PFSK-1 (cell line): ENCODE results near the gene KCNQ5.

Source experiments
- FOXP2 ChIP-seq: optimal IDR thresholded peaks from 2 replicates; pipeline ENCODE3; 2011; ENCODE audit warnings: borderline replicate concordance, control low read depth, inconsistent platforms; ENCODE audit not compliant: insufficient read depth; ENCODE audit errors: extremely low read length, extremely low read depth
- POLR2AphosphoS5 ChIP-seq: IDR thresholded peaks from 2 replicates; pipeline ENCODE4 v1.6.1; 2012; ENCODE audit warnings: low read depth, mild to moderate bottlenecking, control low read depth, low read length, moderate library complexity
- SIN3A ChIP-seq: IDR thresholded peaks from 2 replicates; pipeline ENCODE4 v1.6.1; 2012; ENCODE audit warnings: mild to moderate bottlenecking, low read length, moderate library complexity, borderline replicate concordance; ENCODE audit not compliant: insufficient read depth
- TAF1 ChIP-seq: IDR thresholded peaks from 2 replicates; pipeline ENCODE4 v1.6.1; 2012; ENCODE audit warnings: low read length, control low read depth, borderline replicate concordance; ENCODE audit not compliant: insufficient read depth
- TF ChIP-seq, protein P1 (sequence below), 2 experiments: IDR thresholded peaks; 2 replicates each; pipeline versions ENCODE4 v1.6.1 to v1.8.0; 2011 to 2012; ENCODE audit warnings: low read depth in 2 of 2, low read length in 2 of 2, control low read depth in 1 of 2, inconsistent platforms in 1 of 2, mild to moderate bottlenecking in 1 of 2, moderate library complexity in 1 of 2; ENCODE audit not compliant: insufficient read depth in 1 of 2

The KCNQ5 gene

GRCh38 chr6:73027691-73028090 lies 405.8 kb downstream of the KCNQ5 start:
- TF ChIP-seq POLR2AphosphoS5 (no peak), SIN3A (no peak), FOXP2 (no peak), TAF1 (no peak)
- TF ChIP-seq, protein P1, sequence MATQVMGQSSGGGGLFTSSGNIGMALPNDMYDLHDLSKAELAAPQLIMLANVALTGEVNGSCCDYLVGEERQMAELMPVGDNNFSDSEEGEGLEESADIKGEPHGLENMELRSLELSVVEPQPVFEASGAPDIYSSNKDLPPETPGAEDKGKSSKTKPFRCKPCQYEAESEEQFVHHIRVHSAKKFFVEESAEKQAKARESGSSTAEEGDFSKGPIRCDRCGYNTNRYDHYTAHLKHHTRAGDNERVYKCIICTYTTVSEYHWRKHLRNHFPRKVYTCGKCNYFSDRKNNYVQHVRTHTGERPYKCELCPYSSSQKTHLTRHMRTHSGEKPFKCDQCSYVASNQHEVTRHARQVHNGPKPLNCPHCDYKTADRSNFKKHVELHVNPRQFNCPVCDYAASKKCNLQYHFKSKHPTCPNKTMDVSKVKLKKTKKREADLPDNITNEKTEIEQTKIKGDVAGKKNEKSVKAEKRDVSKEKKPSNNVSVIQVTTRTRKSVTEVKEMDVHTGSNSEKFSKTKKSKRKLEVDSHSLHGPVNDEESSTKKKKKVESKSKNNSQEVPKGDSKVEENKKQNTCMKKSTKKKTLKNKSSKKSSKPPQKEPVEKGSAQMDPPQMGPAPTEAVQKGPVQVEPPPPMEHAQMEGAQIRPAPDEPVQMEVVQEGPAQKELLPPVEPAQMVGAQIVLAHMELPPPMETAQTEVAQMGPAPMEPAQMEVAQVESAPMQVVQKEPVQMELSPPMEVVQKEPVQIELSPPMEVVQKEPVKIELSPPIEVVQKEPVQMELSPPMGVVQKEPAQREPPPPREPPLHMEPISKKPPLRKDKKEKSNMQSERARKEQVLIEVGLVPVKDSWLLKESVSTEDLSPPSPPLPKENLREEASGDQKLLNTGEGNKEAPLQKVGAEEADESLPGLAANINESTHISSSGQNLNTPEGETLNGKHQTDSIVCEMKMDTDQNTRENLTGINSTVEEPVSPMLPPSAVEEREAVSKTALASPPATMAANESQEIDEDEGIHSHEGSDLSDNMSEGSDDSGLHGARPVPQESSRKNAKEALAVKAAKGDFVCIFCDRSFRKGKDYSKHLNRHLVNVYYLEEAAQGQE (IDR thresholded peaks at IDR 0.05; ENCODE audit: insufficient read depth in 1 of 2, low read depth in 2 of 2, low read length in 2 of 2): no peak

DNA sequence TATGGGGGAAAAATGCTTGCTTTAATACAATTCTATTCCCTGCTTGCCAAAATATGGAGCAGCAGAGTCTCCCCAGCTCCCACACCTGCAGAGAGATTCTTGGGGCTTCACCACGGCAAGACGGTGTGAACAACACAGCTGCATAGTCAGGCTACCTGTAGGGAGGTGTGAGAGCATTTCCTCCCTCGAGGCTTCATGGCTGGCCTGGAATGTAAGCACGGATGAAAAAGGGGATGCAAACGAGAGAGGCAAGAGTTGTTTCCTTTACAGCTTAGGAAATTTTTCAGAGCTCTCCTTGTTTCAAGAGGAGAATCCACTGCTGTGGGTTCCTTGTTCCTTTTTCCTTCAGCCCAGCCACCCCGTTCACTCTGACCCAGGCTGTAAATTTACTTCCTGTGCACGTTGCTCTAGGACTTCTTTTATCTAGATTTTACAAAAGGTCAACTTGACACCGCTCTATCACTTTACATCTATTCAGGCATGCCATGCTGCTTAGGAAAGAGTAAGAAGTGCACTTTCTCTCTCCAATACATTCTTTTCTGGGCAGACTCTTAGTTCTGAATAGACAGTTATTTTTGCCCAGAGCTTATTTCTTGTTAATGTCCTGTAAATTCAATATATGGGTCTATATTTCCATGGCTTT lies 406.4 kb downstream of the KCNQ5 start:
- TF ChIP-seq SIN3A (no peak), TAF1 (no peak), FOXP2 (no peak), POLR2AphosphoS5 (no peak)
- TF ChIP-seq, protein P1 (IDR thresholded peaks at IDR 0.05; ENCODE audit: insufficient read depth in 1 of 2, low read depth in 2 of 2, low read length in 2 of 2): no peak

GRCh38 chr6:73028893-73029450 lies 407.1 kb downstream of the KCNQ5 start:
- TF ChIP-seq FOXP2 (no peak), POLR2AphosphoS5 (no peak), SIN3A (no peak), TAF1 (no peak)
- TF ChIP-seq, protein P1 (IDR thresholded peaks at IDR 0.05; ENCODE audit: insufficient read depth in 1 of 2, low read depth in 2 of 2, low read length in 2 of 2): no peak

- no peak for TF ChIP-seq TAF1
- TF ChIP-seq, protein P1 (IDR thresholded peaks at IDR 0.05; ENCODE audit: insufficient read depth in 1 of 2, low read depth in 2 of 2, low read length in 2 of 2): no peak
- no peak for TF ChIP-seq SIN3A
- no peak for TF ChIP-seq POLR2AphosphoS5
- TF ChIP-seq FOXP2: no peak
Measured at GRCh38 chr6:73030257-73030656, 408.4 kb downstream of the KCNQ5 start.
